Activated CD4-positive, alpha-beta T cell treated with anti-CD3 and anti-CD28 coated beads, Interleukin-10, Interleukin-2, amounts not matched to agents 100 ng/mL and 50 ng/mL, durations not matched to agents 16 hours and 8 hours (primary cell): Measurements from ENCODE around the gene SIX3.
A peak's percentile ranks its signal among the peaks of the same experiment; 100 is the strongest.

ENCODE experiments used
- DNase-seq: peaks from one replicate; pipeline ENCODE4 v3.0.0-alpha.2; 2020

Gene SIX3

DNA sequence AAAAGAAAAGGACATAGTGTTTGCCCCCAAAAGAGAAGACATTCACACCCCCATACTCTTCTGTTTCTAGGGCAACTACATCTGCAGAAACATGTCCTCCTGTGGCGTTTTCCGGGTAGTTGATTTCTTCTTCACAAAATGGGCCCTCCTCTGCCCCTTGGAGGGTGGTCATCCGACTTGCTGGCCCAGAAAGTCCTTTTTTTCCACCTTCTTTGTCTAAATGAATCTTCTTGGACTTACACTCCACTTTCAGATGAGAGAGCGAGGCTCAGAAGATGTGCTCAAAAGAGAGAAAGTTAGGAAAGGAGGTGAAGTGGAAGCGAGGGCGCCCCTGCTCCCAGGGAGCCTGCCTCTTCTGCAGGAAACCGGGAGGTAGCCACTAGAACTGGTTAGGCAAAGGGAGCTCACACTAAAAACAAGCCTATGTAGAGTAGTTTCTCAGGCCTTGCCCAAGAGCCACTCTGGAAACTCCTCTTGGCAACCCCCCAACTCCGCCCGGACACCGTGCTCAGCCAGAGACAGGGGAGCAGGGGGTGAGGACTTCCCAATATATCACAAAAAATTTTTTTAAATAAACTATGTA, 10.2 kb upstream of the SIX3 start:
- no peak for DNase-seq

DNA sequence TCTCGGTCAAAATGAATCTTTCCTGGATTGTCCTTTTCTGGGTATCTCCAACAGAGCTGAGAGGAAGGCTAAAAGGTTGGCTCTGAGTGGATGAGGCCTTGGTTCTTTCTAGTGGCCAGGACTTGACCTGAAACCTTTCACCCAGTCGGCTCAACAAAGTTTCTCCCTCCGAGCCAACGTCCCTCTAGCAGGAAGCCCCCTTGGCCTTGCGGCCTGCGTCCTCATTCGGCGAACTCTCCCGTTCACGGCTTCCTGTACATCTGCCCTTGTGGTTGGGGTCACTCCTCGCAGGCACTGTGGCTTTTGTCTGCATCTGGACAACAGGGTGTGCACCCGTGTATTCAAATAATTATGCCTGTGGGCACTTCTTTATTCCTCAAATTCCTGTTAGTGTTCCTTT, 9.4 kb upstream of the SIX3 start:
- no peak for DNase-seq

DNA sequence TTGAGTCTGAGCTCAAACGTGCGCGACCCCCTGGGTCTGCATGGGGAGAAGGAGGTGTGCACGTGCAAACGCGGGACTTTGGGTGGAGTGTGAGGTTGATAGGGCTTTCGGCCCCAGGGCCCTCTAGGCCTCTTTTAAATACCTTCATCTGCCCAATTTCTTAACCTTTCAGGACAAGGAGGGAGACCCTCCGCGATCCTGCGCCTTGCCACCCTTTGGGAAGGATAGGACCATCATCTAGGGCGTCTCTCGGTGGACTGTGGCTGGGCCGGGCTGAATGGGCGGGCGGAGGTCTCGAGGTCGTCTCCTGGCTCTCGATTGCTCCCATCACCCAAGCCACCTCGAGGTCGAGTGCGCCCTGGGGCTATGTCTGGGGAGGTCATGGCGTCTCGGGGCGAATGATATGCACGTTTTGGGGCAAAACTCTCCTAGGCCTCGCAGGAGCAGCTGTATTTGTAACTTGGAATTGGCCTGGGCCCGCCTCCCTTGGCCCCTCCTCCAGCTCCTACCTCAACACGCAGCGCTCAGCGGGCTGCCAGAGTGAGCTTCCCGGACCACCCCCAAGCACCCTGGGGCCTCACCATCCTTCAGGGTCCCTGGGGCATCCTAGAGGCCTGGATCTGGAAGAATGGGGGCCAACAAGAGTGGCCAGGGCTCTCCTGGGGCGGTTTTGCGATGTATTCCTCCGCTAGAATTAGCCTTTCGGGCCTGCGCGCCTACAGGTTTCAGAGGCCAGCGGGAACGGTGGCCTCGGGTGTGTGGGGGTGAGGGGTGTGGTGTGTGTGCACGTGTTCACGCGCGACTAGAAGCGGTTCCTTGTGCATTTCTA, 8.7 kb upstream of the SIX3 start:
- DNase-seq, result no peak

DNA sequence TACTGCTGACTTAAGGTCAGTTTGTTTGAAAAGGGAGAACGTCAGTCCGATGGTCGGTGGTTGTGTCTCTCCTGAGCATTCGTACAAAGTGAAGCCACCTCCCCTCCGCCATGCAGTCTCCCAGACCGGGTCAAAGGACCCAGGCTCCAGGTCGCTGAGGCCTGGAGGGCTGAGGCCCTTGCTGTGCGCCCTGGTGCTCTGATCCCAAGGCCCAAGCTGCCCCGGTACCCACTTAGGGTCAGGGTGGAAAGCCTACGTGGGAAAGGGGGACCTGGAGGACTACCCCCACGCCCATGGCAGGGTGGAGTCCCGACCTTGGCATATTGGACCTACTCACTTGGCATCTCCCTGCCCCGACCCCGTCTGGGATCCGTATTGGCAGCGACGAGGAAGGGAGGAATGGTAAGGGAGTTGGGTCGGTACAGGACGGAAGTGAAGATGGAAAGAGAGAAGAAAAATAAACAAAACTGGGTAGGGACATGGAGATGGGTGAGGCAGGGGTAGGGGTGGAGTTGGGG, 8.0 kb upstream of the SIX3 start:
- no peak for DNase-seq

DNA sequence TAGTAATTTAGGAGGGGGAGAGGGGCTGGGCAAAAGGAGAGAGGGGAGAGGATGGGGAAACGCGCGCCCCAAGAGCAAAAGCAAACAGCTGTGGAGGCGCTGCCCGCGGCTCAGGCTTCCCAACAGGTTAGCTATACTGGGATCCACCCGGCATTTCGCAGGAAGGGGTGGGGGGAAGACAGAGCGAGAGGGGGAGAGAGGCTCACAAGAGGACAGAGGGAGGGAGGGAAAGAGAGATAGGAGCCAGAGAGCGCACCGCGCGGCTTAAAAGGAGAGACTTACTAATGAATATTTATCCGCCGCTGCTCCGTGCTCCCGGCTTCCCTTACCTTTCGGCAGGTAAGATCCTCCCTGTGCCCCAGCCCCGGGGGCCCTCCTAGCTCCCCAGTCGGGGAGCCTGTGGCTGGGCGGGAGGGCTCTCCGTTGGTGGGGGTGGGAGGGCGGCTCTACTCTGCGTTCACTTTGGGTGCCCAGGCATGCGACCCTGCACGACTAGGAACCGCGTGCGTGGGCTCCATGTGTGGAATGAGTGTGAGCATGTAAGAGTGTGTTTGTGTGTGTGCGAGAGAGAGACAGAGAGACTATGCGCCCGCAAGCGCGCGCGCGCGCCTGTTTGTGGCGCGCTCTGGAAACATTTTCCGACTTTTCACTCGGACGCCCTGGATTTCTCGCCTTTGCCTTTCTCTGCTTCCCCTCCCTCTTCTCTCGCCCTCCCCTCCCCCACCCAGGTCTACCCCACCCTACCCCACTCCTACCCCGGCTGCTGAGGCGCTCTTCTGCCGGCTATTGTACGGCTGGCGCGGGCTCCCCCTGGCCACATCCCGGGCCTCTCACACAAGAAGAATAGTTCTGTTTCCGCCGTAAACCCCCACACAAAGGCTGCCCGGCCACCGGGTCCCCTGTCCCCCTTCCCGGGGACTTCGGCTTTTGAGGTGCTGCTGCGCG, 7.2 kb upstream of the SIX3 start:
- DNase-seq, result no peak

DNA sequence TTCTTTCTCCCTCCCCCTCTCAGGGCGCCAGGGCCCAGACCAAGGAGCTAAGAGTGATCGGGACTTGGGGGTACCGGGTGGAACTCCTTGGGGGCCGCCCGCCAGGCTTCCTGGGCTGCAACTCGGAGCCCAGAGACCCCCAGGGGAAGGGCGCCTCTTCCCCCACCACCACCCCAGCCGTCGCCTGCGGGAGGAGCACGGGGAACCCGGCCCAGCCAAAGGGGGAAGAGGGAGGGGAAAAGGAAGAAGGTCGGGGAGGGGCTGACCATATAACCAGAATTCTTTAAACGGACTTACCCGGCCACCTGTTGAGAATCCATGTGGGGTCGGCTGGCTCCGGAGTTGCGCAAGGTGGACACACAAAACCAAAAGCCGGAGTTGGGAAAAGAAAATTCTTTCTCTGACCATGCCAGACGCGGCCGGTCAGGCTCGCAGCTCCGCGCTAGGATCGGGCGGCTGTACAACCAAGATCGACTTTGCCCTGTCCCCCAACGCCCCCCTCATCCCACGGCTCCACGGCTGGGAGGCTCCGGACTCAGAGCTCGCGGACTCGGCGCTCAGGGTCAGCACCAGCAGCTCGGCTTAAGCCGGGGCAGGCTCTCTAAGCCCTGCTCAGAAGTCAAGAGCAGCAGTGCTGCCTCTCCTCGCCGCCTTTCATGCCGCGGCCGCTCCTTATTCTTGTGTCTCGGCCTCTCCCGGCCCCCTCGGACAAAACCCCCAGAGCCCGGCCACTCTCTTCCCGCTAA, 6.3 kb upstream of the SIX3 start:
- DNase-seq, result no peak

DNA sequence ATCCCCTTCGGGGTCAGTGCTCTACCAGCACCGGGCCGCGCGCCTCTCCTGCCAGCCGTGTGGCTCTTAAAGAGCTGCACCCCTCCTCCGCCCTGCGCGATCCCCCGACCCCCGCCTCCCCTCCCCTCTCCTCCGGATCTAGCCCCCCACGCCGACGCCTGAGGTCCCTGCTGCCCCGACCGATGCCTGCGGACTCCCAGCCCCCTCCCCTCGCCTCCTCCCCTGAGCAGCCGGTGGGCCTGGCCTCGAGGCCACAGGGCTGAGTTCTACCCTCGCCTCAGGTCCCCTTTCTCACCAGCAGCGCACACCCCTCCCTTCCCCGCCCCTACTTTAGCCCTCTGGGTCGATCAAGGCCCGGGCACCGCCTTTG, 5.8 kb upstream of the SIX3 start:
- no peak for DNase-seq

DNA sequence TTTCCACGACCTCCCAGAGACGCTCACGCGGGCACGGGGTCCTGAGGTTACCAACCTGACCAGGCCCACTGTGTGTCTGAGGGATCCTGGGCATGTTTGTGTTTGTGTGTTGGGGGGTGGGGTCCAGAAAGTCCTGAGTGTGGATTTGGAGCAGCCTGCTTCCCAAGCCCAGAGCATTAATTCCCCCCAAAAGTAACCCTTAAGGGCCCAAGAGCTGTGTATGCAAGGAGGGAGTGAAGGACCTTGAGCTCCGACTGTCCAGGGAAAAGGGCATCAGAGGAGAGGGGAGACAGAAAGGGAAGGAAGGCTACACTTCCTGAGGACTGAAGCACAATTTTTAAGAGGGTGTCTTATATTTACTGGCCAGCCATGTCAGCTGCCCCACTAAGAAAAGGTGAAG, 5.2 kb upstream of the SIX3 start:
- no peak for DNase-seq

DNA sequence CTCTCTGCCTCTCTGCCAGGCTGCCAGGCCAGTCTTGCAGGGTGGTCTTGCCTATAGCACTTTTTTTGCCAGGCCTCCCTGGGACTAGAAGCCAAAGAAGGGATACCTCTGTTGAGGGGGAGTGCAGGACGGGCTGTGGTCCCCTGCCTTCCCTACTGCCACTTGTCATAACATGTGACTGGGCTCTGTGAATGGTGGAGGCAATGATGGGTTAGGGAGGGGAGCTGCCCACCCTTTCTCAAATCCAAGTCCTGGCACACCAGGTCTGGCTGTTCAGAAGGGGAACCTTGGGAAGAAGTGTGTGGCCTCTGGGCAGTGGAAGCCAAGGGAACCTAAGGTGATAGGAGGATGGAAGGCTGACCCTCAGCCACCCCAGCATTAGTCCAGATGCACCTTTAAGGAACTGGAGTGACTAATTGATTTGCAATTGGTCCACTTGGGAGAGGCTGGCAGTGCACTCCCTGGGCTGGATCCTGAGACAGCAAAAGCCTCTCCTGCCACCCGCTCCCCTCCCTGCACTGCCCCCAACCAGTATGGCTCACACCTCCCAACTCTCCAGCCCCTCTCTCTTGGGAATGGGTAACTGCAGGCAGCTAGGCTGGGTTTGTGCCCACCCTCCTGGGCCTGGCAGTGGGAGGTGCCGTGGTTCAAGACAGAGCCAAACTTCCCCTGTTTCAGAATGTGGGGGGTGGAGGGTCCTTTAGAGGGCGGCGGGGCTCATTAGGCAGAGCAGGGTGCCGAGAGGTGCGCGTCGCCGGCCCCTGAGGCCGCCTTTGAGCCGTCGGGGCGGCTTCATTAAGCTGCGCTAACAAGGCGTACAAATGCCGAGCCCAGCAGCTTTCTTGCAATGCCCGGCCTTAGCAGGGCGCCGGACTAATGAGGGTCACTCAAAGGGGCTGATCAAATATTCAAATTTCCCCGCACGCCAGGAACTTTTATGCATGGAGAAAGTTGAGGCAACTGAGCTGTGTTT, 4.5 kb upstream of the SIX3 start:
- no peak for DNase-seq

DNA sequence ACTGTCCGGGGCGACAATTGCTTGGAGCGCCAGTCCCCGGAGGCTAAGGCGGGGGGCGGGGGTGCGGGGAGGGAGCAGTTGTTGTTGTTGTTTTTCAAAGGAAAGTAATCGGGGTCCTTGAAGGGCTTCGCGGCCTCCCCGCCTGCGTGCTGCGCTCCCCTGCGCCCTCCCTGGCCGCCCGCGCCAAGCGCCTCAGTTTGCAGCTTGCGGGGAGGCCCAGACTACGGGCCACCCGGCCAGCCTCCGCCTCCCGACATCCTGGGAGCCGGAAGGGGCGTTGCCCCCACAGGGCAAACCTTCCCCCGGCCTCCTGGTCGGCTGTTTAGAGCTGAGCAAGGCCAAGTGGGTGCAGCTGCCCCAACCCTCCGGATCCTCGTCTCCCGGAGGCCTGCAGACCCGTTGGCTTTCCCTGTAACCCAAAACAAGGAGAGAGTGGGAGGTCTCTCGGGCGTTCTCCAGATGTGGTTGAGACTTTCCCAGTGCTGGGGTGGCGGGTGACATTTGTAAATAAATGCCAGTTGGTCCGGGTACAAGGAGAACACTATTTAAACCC, 3.7 kb upstream of the SIX3 start:
- DNase-seq, result peak; percentile 53

DNA sequence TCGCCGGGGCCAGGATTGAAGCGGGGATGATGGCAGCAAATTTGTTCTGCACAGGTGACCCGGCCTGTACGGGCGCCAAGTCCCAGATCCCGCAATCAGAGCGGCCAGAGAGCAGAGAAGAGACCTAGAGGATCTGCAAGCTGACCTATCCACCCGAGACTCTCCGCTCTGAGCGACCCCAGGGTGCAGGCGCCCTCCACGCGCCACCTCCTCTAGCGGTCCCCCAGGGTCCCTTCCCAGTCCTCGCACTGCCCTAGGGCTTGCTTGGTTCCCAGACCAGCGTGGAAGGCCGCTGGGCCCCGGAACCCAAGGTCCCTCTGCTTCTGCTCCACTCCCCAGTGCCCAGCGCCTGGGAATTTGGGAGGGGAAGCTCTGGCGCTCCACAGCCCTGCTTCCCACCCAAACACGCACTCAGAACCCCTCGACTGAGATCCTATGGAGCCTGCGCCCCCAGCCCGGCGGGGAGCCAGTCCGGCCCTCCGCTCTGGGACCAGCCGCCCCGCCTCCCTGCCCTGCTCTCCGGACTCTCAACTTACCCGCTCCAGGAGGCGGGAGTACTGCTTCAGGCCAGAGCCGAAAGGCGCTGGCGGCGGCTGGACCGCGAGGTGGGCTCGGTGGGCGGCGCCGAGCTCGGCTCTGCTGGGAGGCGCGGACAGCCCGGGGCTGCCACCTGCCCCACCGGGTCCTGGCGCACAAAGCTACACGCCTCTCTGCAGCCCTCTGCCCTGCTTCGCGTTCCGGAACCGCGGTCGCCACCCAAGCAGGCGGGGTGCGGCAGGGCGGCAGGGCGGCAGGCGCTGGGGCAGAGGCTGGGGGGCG, 3.0 kb upstream of the SIX3 start:
- DNase-seq, result no peak

DNA sequence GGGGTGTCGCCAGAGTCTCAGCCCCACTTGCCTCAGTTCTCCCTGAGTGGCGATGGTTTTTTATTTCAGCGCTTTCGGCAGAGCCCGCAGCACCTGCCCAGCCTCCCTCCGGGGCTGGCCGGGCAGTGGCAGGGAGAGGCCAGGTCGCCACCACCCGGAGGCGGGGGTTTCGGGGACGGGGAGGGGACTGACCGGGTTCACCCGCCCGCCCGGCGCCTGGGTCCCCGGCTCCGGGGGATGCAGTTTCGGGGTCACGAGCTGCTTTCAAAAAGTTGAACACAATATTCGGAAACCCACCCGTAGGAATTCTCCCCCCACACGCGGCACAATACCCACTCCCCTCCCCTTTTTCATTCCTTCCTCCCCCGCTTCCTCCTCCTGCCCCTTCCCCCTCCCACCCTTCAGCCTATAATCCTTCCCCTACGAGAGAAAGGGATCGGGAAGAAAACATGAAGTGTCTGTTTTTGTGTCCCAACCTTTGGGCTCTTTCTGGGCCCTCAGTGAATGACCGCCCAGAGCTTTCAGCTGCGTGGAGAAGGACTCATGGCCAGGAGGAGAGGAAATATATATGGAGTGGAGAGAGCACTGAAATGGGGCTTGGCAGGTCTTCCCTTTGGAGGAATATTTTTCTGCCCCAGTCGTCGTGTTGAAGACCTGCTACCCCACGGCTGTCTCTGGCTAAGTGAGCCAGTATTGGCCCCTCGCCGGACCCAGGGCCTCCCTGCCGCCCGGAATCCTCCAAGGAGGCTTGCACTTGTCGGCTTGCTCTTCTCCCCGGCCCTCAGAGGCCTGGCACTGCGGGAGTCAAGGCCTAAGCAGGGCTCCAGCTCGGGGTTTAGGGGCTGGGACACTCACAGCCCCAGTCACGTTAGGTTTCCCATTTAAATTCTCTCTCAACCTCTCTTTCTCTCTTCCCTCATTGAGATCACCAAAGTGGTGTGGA, 2.1 kb upstream of the SIX3 start:
- no peak for DNase-seq

DNA sequence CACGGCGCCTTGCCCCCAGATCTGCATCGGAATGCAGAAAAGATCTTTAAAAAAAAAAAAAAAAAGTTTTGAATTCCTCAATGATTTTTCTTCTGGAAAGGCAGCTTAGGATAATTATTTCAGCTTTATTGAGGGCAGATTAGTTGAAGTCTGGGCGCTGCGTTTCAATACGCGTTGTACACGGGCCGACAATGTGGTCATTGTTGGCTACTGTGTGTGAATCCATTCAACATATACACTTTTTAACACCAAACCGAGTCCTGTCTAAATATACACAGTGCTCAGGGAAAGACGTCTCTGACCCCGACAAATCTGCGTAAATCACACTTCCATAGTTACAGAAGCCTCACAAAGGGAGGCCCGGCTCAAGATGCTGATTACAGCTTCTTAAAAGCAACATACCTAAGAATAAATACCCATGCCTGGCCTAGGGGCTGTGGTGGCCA, 1.4 kb upstream of the SIX3 start:
- no peak for DNase-seq

DNA sequence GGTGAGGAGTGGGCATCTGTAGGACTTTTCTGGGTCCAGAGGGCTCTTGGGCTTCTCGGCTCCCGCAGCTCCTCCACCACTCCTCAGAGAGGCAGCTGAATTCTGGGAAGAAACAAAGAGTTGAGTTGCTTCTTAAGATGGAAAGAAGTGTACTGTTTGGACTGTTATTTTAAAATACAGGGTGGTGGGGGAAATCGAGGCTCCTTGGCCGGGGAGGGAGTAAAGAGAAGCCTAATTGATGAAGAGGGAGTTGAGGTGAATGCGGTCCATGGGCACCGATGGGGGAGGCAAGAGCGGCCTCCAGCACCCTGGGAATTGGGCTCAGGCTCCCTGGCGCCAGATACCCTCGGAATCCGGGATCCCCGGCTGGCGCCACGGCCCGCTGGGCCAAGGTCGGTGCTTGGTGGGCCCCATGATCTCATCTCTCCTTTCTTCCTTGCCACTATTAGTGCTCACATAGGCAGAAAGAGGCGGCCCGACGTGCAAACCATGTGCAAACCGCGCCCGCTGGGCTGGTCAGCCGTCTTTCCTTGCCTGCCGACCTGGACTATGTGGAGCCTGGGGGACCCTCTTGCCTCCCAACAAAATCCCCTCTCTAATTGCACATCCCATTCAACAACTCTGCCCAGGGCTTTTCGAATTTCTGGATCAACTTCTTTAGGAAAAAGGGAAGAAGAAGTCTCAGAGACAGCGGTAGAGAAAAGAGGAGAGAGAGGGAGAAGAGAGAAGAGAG, 604 bp upstream of the SIX3 start:
- DNase-seq, result no peak

DNA sequence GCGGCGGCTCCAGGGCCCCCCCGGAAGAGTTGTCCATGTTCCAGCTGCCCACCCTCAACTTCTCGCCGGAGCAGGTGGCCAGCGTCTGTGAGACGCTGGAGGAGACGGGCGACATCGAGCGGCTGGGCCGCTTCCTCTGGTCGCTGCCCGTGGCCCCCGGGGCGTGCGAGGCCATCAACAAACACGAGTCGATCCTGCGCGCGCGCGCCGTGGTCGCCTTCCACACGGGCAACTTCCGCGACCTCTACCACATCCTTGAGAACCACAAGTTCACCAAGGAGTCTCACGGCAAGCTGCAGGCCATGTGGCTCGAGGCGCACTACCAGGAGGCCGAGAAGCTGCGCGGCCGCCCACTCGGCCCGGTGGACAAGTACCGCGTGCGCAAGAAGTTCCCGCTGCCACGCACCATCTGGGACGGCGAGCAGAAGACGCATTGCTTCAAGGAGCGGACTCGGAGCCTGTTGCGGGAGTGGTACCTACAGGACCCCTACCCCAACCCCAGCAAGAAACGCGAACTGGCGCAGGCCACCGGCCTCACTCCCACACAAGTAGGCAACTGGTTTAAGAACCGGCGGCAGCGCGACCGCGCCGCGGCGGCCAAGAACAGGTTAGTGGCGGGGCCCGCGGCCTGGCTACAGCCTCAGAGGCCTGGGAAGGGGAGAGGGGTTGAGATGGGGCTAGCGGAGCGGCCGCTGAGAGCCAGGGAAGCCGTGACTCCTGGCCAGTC, 965 bp downstream of the SIX3 start:
- peak; percentile 28 for DNase-seq

DNA sequence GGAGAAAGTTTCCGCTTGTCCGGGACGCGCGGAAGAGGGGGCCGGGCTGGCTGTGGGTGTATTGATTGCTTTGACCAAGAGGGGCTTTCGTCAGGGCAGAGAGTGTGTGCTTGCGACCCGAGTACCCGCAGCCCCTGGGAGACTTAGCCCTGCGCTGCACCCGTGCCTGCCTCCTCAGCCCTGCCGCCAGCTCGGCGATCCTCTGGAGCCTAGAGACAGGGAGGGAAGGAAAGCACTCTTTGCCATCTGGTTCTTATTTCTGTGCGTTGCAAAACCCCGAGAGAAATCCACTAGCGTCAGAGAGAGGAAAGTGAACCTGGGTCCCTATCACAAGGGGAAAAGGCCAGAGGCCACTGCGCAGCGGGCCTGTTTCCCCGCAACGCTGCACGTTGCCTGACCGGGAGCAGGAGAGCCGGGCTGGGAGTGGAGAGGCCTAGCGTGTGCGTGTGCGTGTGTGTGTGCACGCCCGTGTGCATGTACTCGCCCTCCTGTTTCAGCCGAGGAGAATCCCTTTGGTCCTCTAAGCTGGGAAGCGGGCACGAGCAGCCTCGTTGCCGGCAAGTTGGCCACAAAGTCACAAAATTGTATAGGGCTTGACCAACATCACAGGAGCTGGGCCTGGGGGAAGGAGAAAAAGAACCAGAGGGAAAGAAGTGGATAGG, 1.7 kb downstream of the SIX3 start:
- no peak for DNase-seq

DNA sequence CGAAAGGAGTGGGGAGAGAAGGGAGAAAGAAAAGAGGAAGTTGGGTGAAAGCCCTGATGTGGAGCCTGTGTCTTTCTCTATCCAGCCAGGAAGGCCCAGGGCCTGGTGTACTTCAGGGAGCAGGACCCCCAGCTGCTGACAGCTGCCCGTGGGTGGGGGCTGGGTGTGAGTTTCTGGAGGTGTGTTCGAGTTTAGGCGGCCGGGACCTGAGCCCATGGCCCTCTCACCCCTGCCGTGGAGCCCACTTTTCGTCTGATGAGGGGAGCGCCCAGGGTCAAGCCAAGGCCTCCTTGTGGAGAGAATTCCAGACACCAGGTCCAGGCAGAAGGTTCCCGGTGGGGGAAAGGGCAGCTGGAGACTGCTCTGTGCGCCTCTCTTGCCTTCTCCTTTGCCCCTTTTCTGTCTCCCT, 2.2 kb downstream of the SIX3 start:
- DNase-seq, result no peak
